Activated CD4-positive, alpha-beta T cell treated with anti-CD3 and anti-CD28 coated beads for 1 hour (primary cell): Measurements from ENCODE around the gene IFFO2.

Source experiments
- DNase-seq: peaks from one replicate; pipeline ENCODE4 v3.0.0-alpha.2; 2020

IFFO2 gene

GRCh38 chr1:18890706-18891425, 65.6 kb downstream of the IFFO2 start:
- DNase-seq, result no peak

- no peak for DNase-seq
These were observed 70.5 kb downstream of the IFFO2 start for GRCh38 chr1:18886003-18886335.

- DNase-seq, result no peak
These were observed 71.0 kb downstream of the IFFO2 start for GRCh38 chr1:18885311-18886002.

- DNase-seq, result no peak
These were observed 71.7 kb downstream of the IFFO2 start for GRCh38 chr1:18884727-18885126.

GRCh38 chr1:18884419-18884717, 72.1 kb downstream of the IFFO2 start:
- no peak for DNase-seq

GRCh38 chr1:18883636-18884418, 72.6 kb downstream of the IFFO2 start:
- peak; percentile 58 for DNase-seq

- DNase-seq, result no peak
These were observed 73.4 kb downstream of the IFFO2 start for GRCh38 chr1:18883079-18883478.

GRCh38 chr1:18882486-18882885, 74.0 kb downstream of the IFFO2 start:
- no peak for DNase-seq

- no peak for DNase-seq
These were observed 74.6 kb downstream of the IFFO2 start for GRCh38 chr1:18881642-18882431.

- no peak for DNase-seq
These were observed 75.3 kb downstream of the IFFO2 start for GRCh38 chr1:18881164-18881563.

- no peak for DNase-seq
These were observed 75.9 kb downstream of the IFFO2 start for GRCh38 chr1:18880585-18880984.

GRCh38 chr1:18879791-18880309, 76.6 kb downstream of the IFFO2 start:
- DNase-seq, result no peak

GRCh38 chr1:18879215-18879790, 77.2 kb downstream of the IFFO2 start:
- no peak for DNase-seq

GRCh38 chr1:18878538-18879214, 77.8 kb downstream of the IFFO2 start:
- DNase-seq, result no peak

GRCh38 chr1:18877282-18877681, 79.2 kb downstream of the IFFO2 start:
- DNase-seq, result no peak

- no peak for DNase-seq
These were observed 80.3 kb downstream of the IFFO2 start for GRCh38 chr1:18876210-18876609.

- no peak for DNase-seq
These were observed 80.7 kb downstream of the IFFO2 start for GRCh38 chr1:18875796-18876128.

GRCh38 chr1:18875107-18875795, 81.2 kb downstream of the IFFO2 start:
- DNase-seq, result peak; percentile 46

GRCh38 chr1:18874600-18874999, 81.9 kb downstream of the IFFO2 start:
- no peak for DNase-seq

- DNase-seq, result no peak
These were observed 82.4 kb downstream of the IFFO2 start for GRCh38 chr1:18874036-18874435.

GRCh38 chr1:18872071-18872611, 84.3 kb downstream of the IFFO2 start:
- DNase-seq, result no peak
